ENCODE data around the gene HES2.
"Not testable (repeated sequence)": the region's sequence is repeated elsewhere in the genome, so short reads cannot be mapped to it uniquely, and the experiment has no call there.

The HES2 gene

GRCh38 chr1:6436277-6436676 lies 16.6 kb upstream of the HES2 start:
- not testable (repeated sequence) for DNase-seq (ENCODE audit: low spot score)

- DNase-seq (ENCODE audit: low spot score): no peak
These were observed 15.8 kb upstream of the HES2 start for GRCh38 chr1:6435547-6435946.

- DNase-seq (ENCODE audit: low spot score): no peak
These were observed 15.4 kb upstream of the HES2 start for GRCh38 chr1:6435129-6435528.

- DNase-seq (ENCODE audit: low spot score): no peak
These were observed 14.5 kb upstream of the HES2 start for GRCh38 chr1:6434186-6434585.

- not testable (repeated sequence) for DNase-seq (ENCODE audit: low spot score)
These were observed 12.2 kb upstream of the HES2 start for GRCh38 chr1:6431645-6432579.

GRCh38 chr1:6429660-6430411 lies 10.1 kb upstream of the HES2 start:
- not testable (repeated sequence) for DNase-seq (ENCODE audit: low spot score)

GRCh38 chr1:6428453-6428852 lies 8.7 kb upstream of the HES2 start:
- DNase-seq (ENCODE audit: low spot score): not testable (repeated sequence)

GRCh38 chr1:6427441-6428390 lies 8.0 kb upstream of the HES2 start:
- DNase-seq (ENCODE audit: low spot score): no peak

- DNase-seq (ENCODE audit: low spot score): no peak
These were observed 7.2 kb upstream of the HES2 start for GRCh38 chr1:6426972-6427350.

- DNase-seq (ENCODE audit: low spot score): no peak
These were observed 6.7 kb upstream of the HES2 start for GRCh38 chr1:6426277-6426971.

GRCh38 chr1:6425658-6426057 lies 5.9 kb upstream of the HES2 start:
- no peak for DNase-seq (ENCODE audit: low spot score)

GRCh38 chr1:6424619-6425593 lies 5.2 kb upstream of the HES2 start, which contains the start of gene ESPN:
Gene ESPN (plus strand): TSS chr1:6424776. CDS start chr1:6424956, 180 bp downstream.
- peak; percentile 72 for DNase-seq (ENCODE audit: low spot score)

- DNase-seq (ENCODE audit: low spot score): peak; percentile 55
These were observed 4.4 kb upstream of the HES2 start for GRCh38 chr1:6424000-6424565.

GRCh38 chr1:6423321-6423999 lies 3.7 kb upstream of the HES2 start:
- peak; percentile 91 for DNase-seq (ENCODE audit: low spot score)

- DNase-seq (ENCODE audit: low spot score): no peak
These were observed 1.5 kb upstream of the HES2 start for GRCh38 chr1:6421266-6421665.

GRCh38 chr1:6420454-6421042 lies 829 bp upstream of the HES2 start:
- DNase-seq (ENCODE audit: low spot score): no peak

GRCh38 chr1:6419397-6419803 lies 319 bp downstream of the HES2 start:
- no peak for DNase-seq (ENCODE audit: low spot score)

GRCh38 chr1:6418668-6419396 lies 887 bp downstream of the HES2 start:
- no peak for DNase-seq (ENCODE audit: low spot score)

Data from HuH-7 (cell line).